Stimulated activated CD4-positive, alpha-beta T cell treated with anti-CD3 and anti-CD28 coated beads, Interleukin-1b, Interleukin-23, amount 100 ng/mL, for 4 hours (primary cell): ENCODE results near the gene EMCN.
"Not testable (repeated sequence)": the region's sequence is repeated elsewhere in the genome, so short reads cannot be mapped to it uniquely, and the experiment has no call there.

Experiments
- DNase-seq, 2 donors: peaks; one replicate each; pipeline ENCODE4 v3.0.0-alpha.2; 2020; ENCODE audit warnings: low read depth in 2 of 2

The EMCN gene

GRCh38 chr4:100379583-100380105 is 138.2 kb downstream of the EMCN start:
- no peak for DNase-seq

GRCh38 chr4:100372432-100372831 is 145.4 kb downstream of the EMCN start:
- no peak for DNase-seq

GRCh38 chr4:100369871-100370270 is 148.0 kb downstream of the EMCN start:
- DNase-seq = no peak

GRCh38 chr4:100367451-100367850 is 150.4 kb downstream of the EMCN start:
- no peak for DNase-seq

GRCh38 chr4:100366213-100366612 is 151.6 kb downstream of the EMCN start:
- DNase-seq = no peak

- DNase-seq = no peak
Observed at GRCh38 chr4:100362366-100362765, 155.5 kb downstream of the EMCN start.

- no peak for DNase-seq
Observed at GRCh38 chr4:100361336-100361735, 156.5 kb downstream of the EMCN start.

GRCh38 chr4:100360211-100360610 is 157.6 kb downstream of the EMCN start:
- no peak for DNase-seq

GRCh38 chr4:100359441-100359840 is 158.4 kb downstream of the EMCN start:
- DNase-seq = no peak

- no peak for DNase-seq
Observed at GRCh38 chr4:100357542-100357941, 160.3 kb downstream of the EMCN start.

GRCh38 chr4:100356172-100356571 is 161.7 kb downstream of the EMCN start:
- DNase-seq = no peak

GRCh38 chr4:100352352-100352751 is 165.5 kb downstream of the EMCN start:
- DNase-seq = not testable (repeated sequence)

GRCh38 chr4:100348473-100348872 is 169.3 kb downstream of the EMCN start:
- no peak for DNase-seq

GRCh38 chr4:100347241-100347640 is 170.6 kb downstream of the EMCN start:
- DNase-seq = no peak

- DNase-seq = no peak
Observed at GRCh38 chr4:100345585-100345984, 172.2 kb downstream of the EMCN start.
